SK-N-MC (cell line): ENCODE data around the gene KCNMA1.

Experiments
- EZH2 ChIP-seq: fragments of 200-600 bp; sonication (generic); IDR thresholded peaks from one replicate; pipeline ENCODE4 v1.6.1; 2017; ENCODE audit warnings: antibody characterized with exemption
- FOXP2 ChIP-seq: optimal IDR thresholded peaks from 2 replicates; pipeline ENCODE3; 2011; ENCODE audit warnings: mild to moderate bottlenecking, moderate library complexity; ENCODE audit not compliant: insufficient read depth; ENCODE audit errors: extremely low read length, control extremely low read depth
- POLR2AphosphoS5 ChIP-seq: IDR thresholded peaks from 2 replicates; pipeline ENCODE4 v1.6.1; 2012; ENCODE audit warnings: mild to moderate bottlenecking, low read depth, low read length, borderline replicate concordance

- TF ChIP-seq POLR2AphosphoS5 (no peak), EZH2 (no peak), FOXP2 (no peak)
Measured at GRCh38 chr10:77049146-77049545, 588.5 kb downstream of the KCNMA1 start.
